SJCRH30 (cell line): ENCODE data around the gene ZYG11A. TPM values are rescaled to one million over a fixed set of nuclear protein-coding genes. Genes with fewer than 3 reads are reported as not detected.
A peak's percentile ranks its signal among the peaks of the same experiment; 100 is the strongest.

Experiments
- DNase-seq, 2 experiments: peaks; one replicate each; pipeline ENCODE4 v3.0.0-alpha.2; 2015 to 2020
- H3K27ac ChIP-seq: fragments of 250-450 bp; sonication (Bioruptor Pico); 2 replicates; pipeline ENCODE4 v1.5.1; 2020; ENCODE audit warnings: mild to moderate bottlenecking, moderate library complexity
- H3K27me3 ChIP-seq: fragments of 250-450 bp; sonication (Bioruptor Pico); 2 replicates; pipeline ENCODE4 v1.5.1; 2020; ENCODE audit warnings: mild to moderate bottlenecking, moderate library complexity
- H3K36me3 ChIP-seq: fragments of 250-450 bp; sonication (Bioruptor Pico); 2 replicates; pipeline ENCODE4 v1.5.1; 2020; ENCODE audit warnings: mild to moderate bottlenecking, moderate library complexity
- H3K4me1 ChIP-seq: fragments of 250-450 bp; sonication (Bioruptor Pico); 2 replicates; pipeline ENCODE4 v1.5.1; 2020; ENCODE audit warnings: mild to moderate bottlenecking, moderate library complexity
- H3K4me3 ChIP-seq: fragments of 250-450 bp; sonication (Bioruptor Pico); 2 replicates; pipeline ENCODE4 v1.5.1; 2020; ENCODE audit warnings: mild to moderate bottlenecking, moderate library complexity
- H3K9me3 ChIP-seq: fragments of 250-450 bp; sonication (Bioruptor Pico); replicated peaks from 2 replicates; pipeline ENCODE4 v1.5.1; 2020; ENCODE audit warnings: mild to moderate bottlenecking, moderate library complexity
- total RNA-seq: library from RNA; depleted of rRNA; stranded (reverse); fragments of >200 nt; shearing (Covaris generic); gene quantifications from 2 replicates; pipeline ENCODE4 v1.2.3, GENCODE V29; 2014

The ZYG11A gene
- total RNA-seq, 1 experiment from 2014 or later, result 0.22 TPM

DNA sequence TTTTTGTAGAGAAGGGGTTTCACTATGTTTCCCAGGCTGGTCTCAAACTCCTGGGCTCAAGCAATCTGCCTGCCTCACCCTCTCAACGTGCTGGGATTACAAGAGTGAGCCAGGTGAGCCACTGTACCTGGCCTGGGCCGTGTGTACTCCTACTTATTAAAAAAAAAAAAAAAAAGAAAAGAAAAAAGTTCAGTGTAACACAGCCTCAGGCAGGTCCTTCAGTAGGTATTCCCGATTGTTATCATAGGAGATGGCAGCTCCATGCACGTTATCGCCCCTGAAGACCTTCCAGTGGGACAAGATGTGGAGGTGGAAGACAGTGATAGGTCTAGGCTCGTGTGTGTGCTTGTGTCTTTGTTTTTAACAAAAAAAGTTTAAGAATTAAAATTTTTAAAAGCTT is 75.6 kb downstream of the ZYG11A start:
- DNase-seq, result no peak
- Histone ChIP-seq H3K4me1 (peaks cover 10% of the 10 kb centered on the region), H3K27me3 (no peaks in the 10 kb centered on the region), H3K4me3 (no peak overlapping the region), H3K27ac (no peak overlapping the region), H3K36me3 (no peaks in the 10 kb centered on the region), H3K9me3 (no peaks in the 10 kb centered on the region; the same call in 1 of the 2 replicates)

DNA sequence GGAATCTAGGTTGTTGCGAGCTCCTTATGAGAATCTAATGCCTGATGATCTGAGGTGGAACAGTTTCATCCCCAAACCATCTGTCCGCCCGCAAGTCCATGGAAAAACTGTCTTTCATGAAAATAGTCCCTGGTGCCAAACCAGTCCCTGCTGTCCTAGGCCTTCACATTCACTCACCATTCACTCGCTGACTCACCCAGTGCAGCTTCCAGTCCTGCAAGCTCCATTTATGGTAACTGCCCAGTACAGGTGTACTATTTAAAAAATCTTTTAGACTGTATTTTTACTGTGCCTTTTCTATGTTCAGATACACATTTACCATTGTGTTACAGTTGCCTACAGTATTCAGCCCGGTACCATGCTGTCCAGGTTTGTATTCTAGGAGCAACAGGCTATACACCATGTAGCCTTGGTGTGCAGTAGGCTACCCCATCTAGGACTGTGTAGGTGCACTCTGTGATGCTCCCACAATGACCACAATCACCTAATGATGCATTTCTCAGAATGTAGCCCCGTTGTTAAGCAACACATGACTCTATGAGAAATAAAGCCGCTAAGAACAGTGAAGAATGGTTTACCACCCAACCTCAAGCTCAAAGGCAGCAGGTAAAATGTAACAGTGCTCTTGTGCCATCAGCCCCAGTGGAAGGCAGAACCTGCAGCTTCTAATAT is 76.6 kb downstream of the ZYG11A start:
- Histone ChIP-seq H3K4me3 (no peak overlapping the region), H3K36me3 (no peaks in the 10 kb centered on the region), H3K4me1 (peaks cover 10% of the 10 kb centered on the region), H3K9me3 (no peaks in the 10 kb centered on the region; the same call in 1 of the 2 replicates), H3K27ac (no peak overlapping the region), H3K27me3 (no peaks in the 10 kb centered on the region)
- no peak for DNase-seq

DNA sequence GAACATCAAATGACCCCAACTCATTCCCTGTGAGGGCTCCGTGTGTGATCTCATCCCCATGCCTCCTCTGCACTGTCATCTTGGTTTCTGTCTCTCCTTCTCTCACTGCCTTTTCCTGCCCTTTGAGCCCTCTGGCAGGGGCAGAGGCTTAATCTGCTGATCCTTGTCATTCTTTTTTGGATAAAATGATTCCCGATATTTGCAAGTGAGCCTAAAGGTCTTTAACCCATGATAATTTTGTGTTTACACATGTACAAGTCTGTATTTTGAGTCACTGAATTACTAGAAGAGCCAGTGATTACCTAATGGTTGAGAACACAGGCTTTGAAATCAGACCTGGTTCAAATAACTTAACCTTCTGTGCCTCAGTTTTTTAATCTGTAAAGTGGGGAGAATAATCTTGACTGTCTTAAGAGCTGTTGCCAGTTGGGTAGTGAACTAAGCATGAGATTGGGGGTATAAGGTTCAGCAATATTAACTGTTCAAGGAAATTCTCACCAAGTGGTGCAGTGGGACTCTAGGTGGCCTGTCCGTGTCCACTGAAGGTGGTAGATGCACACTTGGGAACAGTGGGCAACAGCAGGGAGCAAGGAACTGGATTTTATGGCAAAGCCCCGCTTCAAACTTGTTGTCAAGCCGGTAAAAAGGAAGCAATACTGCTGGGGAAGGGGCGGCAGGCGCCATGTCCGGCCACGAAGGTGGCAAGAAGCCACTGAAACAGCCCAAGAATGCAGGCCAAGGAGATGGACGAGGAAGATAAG is 77.3 kb downstream of the ZYG11A start:
- no peak overlapping the region for H3K27ac ChIP-seq
- H3K4me1 ChIP-seq, result peaks cover 10% of the 10 kb centered on the region
- no peak overlapping the region for H3K4me3 ChIP-seq
- DNase-seq, result no peak
- no peaks in the 10 kb centered on the region; the same call in 1 of the 2 replicates for H3K9me3 ChIP-seq
- H3K27me3 ChIP-seq, result no peaks in the 10 kb centered on the region
- no peaks in the 10 kb centered on the region for H3K36me3 ChIP-seq

DNA sequence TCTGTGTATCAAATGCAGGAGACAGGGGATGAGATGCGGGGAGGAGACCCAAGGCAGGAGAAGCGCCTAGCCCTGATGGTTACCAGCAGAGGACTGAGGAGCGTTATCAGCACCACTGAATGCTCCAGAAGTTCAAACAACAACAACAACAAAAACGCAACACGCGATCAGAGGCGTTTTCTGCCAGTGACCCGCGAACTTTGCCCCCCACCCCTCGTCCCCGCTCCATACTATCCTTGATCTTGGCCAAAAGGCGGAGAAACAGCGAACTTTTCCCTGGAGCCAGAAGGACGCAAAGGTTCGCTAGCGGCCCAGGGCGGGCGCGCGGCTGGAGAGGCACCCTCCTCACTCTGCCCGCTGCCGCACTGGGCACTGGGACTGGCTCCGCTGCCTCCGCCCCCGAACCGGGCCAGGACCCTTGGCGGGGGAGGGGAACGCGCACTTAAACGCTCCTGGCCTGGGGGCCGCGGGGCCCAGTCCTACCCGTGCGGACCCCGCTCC is 78.3 kb downstream of the ZYG11A start:
- Histone ChIP-seq H3K9me3 (no peaks in the 10 kb centered on the region; the same call in 1 of the 2 replicates), H3K4me3 (no peak overlapping the region), H3K4me1 (peaks cover 10% of the 10 kb centered on the region), H3K27me3 (no peaks in the 10 kb centered on the region), H3K27ac (no peak overlapping the region), H3K36me3 (no peaks in the 10 kb centered on the region)
- DNase-seq, result no peak

DNA sequence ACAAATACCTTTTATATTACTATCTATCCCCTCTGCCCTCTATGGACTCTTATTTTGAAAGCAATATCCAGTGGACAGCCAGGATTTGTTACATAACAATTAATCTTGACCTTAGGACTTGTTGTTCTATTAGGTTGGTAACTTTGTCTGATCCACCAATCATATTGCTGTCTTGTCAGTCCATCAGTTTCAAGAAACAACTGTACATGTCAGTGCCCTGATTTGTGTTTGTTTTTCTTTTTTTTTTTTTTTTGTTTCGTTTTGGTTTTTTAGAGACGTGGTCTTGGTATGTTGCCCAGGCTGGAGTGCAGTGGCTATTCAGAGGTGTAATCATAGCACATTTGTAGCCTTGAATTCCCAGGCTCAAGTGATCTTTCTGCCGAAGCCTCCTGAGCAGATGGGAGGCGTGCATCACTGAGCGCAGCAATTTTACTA is 83.0 kb downstream of the ZYG11A start:
- no peaks in the 10 kb centered on the region for H3K4me1 ChIP-seq
- H3K27me3 ChIP-seq, result no peaks in the 10 kb centered on the region
- H3K36me3 ChIP-seq, result no peaks in the 10 kb centered on the region
- DNase-seq, result no peak
- H3K27ac ChIP-seq, result no peak overlapping the region
- no peak overlapping the region for H3K4me3 ChIP-seq
- H3K9me3 ChIP-seq, result no peaks in the 10 kb centered on the region

DNA sequence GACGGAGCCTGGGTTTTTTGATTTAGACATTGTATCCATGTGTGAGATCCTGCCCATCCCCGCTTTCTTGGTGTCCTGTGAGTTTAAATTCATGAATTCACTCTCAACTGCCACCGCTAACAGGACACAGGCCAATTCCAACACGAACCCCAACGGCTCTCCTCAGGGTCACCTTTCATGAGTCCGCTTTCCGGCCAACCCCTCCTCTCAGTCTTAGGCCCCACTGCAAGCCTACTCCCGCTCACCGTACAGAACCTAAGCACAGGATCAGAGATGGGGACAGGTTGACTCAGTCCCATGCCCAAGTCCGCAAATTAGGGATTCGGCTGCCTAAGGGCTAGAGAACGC is 84.3 kb downstream of the ZYG11A start:
- no peak for DNase-seq
- Histone ChIP-seq H3K27me3 (no peaks in the 10 kb centered on the region), H3K36me3 (no peaks in the 10 kb centered on the region), H3K4me1 (no peaks in the 10 kb centered on the region), H3K27ac (no peak overlapping the region), H3K9me3 (no peaks in the 10 kb centered on the region), H3K4me3 (peak overlapping the region; percentile 84)

DNA sequence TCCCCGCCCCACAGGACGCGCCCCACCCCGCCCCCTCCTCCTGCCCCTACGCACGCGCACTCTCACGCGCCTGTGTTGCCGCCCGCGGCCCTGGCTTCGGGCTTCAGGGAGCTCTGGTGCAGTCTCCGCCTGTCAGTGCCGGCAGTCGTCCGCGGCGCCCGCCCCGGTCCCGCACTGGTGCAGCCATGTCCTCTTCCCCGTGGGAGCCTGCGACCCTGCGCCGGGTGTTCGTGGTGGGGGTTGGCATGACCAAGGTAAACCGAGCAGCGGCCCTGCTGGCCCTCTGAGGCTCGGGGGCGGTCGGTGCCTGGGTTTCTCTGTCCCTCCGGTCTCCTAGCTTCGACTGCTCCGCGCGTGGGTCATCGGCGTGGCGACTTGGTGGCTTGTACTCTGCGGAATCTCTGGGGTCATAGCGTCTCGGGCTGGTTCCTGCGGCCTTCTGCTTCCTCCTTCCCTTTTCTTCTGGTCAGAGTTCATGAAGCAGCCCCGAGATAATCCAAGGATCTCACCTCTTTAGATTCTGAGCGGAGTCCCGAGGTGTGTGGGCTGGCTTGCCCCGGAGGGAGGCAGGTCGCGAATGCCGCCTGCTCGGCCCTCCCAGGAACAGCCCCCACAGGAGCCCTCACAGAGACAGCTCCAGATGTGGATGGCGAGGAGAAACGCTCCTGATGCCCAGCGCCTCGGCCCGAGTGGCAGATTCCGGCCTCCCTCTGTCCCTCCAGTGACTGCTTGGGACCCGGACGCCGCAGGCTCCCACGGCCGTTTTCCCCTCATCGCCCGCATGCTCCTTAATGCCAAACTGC is 84.9 kb downstream of the ZYG11A start, which contains the start of gene SCP2:
Gene SCP2, plus strand, starts transcription at position 65 of the 803 bp plus-strand sequence. Its CDS starts 121 bp downstream, at position 186.
- DNase-seq, result peak; percentile 86 to 90
- Histone ChIP-seq H3K4me1 (no peaks in the 10 kb centered on the region), H3K4me3 (peak within 1 kb of the TSS; percentile 84), H3K27me3 (no peaks in the 10 kb centered on the region), H3K27ac (peak within 1 kb of the TSS; percentile 11; the same call in 1 of the 2 replicates), H3K36me3 (no peaks in the 10 kb centered on the region), H3K9me3 (no peaks in the 10 kb centered on the region)

DNA sequence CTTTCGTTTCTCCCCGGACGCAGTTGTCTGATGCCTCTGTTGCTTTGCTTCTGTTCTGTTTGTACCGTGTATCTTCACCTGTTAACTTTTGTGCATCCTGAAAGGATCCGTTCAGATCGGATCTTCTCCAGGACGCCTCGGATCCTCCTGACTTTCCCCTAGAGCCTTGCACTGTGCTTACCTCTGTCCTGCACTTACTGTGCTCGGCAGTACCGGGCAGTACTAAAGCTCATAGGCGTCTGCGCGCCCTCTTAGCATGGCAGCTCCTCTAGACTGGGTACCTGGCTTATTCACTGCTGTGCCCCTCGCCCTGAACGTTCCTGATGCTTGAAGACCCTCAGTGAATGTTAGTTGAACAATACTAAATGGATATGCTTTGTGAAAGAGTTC is 85.5 kb downstream of the ZYG11A start:
- no peaks in the 10 kb centered on the region for H3K36me3 ChIP-seq
- DNase-seq, result no peak
- no peaks in the 10 kb centered on the region for H3K9me3 ChIP-seq
- H3K4me3 ChIP-seq, result peak overlapping the region; percentile 84
- H3K4me1 ChIP-seq, result no peaks in the 10 kb centered on the region
- no peak overlapping the region for H3K27ac ChIP-seq
- no peaks in the 10 kb centered on the region for H3K27me3 ChIP-seq

DNA sequence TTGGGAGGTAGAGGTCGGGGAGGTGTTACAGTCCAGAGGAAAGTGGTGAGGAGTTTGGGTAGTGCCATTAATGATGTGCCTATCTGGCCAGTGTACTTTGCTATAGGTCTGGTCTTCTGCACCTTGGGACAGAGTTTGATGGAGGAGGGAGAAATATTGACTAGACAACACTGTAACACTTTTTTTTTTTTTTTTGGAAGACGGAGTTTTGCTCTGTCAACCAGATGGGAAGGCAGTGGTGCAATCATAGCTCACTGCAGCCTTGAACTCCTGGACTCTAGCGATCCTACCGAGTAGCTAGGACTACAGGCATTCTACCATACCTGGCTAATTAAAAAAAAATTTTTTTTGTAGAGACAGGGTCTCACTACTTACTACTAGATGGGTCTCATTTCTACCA is 86.5 kb downstream of the ZYG11A start:
- H3K4me3 ChIP-seq, result no peak overlapping the region
- no peak for DNase-seq
- H3K4me1 ChIP-seq, result no peaks in the 10 kb centered on the region
- no peaks in the 10 kb centered on the region for H3K36me3 ChIP-seq
- H3K9me3 ChIP-seq, result no peaks in the 10 kb centered on the region
- H3K27ac ChIP-seq, result no peak overlapping the region
- no peaks in the 10 kb centered on the region for H3K27me3 ChIP-seq

DNA sequence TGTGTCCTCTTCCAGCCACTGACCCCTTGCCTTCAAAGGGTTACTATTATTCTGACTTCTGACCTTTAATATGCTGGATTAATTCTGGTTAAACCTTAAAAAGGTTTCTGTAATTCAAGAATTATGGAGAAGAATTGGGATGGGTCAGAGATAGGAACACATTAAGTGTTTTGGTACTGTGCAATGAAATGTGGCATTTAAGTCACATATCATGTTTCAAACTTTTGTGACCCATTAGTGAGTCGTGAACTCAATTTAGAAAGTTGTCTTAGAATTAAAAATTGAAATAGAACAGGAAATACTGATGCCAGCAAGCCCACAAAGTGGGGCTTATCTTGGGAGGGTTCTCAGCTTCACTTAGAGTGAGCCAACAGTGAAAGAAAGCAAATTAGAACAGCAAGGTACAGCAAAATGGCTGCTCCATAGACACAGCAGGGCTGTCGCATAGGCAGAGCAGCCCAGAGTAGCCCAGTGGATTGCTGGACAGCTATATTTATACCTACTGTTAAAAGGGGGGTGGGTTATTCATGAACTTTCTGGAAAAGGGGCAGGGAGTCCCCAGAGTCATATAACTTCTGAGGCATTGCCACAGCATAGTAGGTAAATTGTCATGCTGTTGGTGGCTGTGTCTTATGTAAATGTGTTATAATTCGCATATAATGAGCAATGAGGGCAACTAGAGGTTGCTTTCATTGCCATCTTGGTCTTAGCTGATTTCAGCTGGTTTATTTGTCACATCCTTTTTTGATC is 95.0 kb downstream of the ZYG11A start:
- no peaks in the 10 kb centered on the region for H3K27me3 ChIP-seq
- DNase-seq, result no peak
- no peak overlapping the region for H3K4me3 ChIP-seq
- H3K36me3 ChIP-seq, result no peaks in the 10 kb centered on the region
- H3K4me1 ChIP-seq, result no peaks in the 10 kb centered on the region
- no peaks in the 10 kb centered on the region for H3K9me3 ChIP-seq
- H3K27ac ChIP-seq, result no peak overlapping the region

DNA sequence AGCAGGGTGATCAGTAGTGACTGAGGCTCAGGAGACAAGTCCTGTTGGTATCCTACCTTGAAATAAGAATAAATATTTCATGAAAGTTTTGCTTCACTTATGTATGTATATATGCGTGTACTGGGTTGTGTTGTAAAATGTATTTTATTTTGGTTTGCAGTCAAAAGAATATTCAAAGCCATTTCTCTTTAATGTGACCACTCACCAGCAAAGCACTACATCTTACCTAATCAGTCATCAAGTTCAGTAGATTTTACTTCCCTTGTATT is 95.6 kb downstream of the ZYG11A start:
- Histone ChIP-seq H3K9me3 (no peaks in the 10 kb centered on the region), H3K27me3 (no peaks in the 10 kb centered on the region), H3K36me3 (no peaks in the 10 kb centered on the region), H3K4me1 (no peaks in the 10 kb centered on the region), H3K4me3 (no peak overlapping the region), H3K27ac (no peak overlapping the region)
- no peak for DNase-seq

DNA sequence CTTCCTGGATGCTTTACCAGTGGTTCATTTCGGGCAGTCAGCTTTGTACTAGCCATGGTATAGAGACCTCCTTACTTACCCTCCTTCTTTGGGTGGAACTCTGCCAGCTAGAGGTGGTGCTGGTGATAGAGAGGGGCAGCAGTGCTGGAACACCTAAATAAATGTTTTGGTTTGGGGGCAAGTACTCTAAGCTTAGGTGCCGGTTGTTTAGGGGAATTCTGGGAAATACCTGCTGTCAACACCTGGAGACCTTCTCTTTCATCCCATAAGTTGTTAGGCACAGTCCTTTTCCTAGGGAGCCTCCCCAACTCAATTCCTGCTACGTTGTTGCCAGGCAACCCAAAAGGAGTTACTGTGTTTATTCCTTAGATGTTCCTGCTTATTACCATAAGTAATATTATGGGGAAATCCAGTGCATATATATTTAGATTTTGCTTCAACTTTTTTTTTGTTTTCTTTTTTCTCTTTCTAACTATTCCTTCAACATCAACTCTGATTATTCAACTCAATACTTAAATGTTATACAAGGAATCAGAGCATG is 101.4 kb downstream of the ZYG11A start:
- no peaks in the 10 kb centered on the region for H3K4me1 ChIP-seq
- DNase-seq, result no peak
- no peaks in the 10 kb centered on the region for H3K9me3 ChIP-seq
- H3K27me3 ChIP-seq, result no peaks in the 10 kb centered on the region
- no peak overlapping the region for H3K4me3 ChIP-seq
- no peak overlapping the region for H3K27ac ChIP-seq
- no peaks in the 10 kb centered on the region for H3K36me3 ChIP-seq

DNA sequence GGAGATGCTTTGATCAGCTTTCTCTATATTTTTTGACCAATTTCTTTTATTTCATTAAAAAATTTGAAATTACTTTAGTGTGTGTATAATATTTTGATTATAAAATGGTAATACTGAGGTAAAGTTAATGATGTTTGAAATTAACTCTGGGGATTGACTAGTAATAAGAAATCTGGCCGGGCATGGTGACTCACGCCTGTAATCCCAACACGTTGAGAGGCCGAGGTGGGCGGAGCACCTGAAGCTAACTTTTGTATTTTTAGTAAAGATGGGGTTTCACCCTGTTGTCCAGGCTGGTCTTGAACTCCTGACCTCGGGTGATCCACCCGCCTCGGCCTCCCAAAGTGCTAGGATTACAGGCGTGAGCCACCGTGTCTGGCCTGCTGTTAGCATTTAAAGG is 102.0 kb downstream of the ZYG11A start:
- H3K4me3 ChIP-seq, result no peak overlapping the region
- no peaks in the 10 kb centered on the region for H3K36me3 ChIP-seq
- no peaks in the 10 kb centered on the region for H3K4me1 ChIP-seq
- no peak for DNase-seq
- no peak overlapping the region for H3K27ac ChIP-seq
- H3K27me3 ChIP-seq, result no peaks in the 10 kb centered on the region
- no peaks in the 10 kb centered on the region for H3K9me3 ChIP-seq
